GM18517 (cell line): ENCODE data around the gene RADIL.

Experiments
- ATAC-seq: cut with Tn5 transposase; IDR thresholded peaks from one replicate; pipeline ENCODE4 v1.9.1; 2021; ENCODE audit warnings: mild to moderate bottlenecking, moderate library complexity; ENCODE audit not compliant: unreplicated experiment

The RADIL gene

DNA sequence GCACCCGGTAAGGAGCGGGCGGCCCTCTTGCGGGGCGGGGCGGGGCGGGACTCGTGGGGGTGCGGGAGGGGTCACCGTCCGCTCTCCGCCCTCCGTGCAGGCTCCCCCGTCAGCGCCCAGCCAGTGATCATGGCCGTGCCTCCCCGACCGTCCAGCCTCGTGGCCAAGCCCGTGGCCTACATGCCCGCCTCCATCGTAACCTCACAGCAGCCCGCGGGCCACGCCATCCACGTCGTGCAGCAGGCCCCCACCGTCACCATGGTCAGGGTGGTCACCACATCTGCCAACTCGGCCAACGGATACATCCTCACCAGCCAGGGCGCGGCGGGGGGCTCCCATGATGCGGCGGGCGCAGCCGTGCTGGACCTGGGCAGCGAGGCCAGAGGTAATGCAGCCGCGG lies 124.3 kb downstream of the RADIL start:
- ATAC-seq = no peak

DNA sequence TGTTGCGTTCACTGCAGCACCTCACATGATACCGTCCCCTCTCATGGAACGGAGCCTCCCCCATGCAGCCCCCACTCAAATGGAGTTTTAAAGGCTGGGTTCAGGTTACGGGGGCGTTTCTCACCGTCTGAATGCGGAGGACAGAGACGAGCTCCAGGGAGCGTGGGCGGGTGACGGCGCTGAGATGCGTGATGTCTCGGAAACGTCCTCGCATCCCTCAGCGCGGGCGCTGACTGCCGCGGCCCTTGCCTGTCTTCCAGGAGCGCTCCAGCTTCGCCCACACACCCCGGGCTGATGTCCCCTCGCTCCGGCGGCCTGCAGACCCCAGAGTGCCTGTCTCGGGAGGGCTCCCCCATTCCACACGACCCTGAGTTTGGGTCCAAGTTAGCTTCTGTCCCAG lies 124.7 kb downstream of the RADIL start:
- no peak for ATAC-seq

DNA sequence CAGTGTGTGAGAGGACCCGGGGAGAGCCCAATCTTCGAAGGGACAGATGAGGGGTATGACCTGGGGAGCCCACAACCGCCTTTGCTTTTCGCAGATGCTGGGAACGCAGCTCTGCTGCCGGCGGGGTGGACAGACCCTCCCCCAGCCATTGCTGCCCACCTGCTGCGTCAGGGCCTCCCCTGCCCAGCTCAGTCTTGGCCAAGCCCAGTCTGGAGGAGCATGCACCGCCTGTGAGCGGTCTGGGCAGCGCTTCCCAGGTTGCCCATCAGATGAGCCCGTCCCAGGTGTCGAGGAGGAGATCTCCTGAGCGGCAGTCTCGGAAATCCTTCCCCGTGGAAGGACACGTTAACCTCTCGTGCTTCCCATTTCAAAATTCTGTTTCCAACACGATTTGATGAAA lies 125.4 kb downstream of the RADIL start:
- ATAC-seq = no peak

DNA sequence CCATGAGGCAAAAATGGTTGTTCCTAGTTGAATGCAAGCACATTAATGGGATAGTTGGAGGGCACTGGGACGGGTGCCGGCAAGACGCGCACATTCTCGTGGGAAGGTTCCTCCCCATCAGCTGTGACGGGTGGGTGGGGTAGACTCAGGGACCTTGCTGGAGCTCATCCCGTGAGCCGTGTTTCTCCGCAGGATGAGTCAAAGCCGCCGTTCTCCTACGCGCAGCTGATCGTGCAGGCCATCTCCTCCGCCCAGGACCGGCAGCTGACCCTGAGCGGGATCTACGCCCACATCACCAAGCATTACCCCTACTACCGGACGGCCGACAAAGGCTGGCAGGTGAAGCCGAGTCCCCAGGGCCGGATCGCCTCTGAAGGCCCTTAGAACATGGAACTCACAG lies 128.5 kb downstream of the RADIL start:
- ATAC-seq = no peak

DNA sequence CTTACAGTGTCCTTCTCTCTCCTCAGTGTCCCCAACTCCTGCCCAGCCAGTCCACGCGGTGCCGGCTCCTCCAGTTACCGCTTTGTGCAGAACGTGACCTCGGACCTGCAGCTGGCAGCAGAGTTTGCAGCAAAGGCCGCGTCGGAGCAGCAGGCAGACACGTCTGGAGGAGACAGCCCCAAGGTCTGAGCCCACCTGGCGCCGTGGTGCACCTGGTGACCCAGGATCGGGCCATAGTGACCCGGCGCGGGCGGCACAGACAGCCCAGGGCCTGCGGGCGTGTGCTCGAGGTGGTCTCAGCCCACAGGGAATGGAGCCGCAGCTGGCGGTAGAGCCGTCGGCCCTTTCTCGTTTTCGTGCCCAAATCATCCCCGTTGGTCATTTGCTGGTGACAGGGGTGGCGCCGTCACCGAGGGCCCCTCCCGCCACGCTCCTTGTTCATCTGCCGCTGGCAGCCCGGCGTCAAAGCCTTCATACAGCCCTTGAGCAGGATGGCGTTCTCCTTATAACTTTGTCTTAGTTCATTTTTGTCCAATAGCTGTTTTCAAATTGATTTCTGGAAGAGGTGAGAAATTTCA lies 129.0 kb downstream of the RADIL start:
- ATAC-seq = no peak

DNA sequence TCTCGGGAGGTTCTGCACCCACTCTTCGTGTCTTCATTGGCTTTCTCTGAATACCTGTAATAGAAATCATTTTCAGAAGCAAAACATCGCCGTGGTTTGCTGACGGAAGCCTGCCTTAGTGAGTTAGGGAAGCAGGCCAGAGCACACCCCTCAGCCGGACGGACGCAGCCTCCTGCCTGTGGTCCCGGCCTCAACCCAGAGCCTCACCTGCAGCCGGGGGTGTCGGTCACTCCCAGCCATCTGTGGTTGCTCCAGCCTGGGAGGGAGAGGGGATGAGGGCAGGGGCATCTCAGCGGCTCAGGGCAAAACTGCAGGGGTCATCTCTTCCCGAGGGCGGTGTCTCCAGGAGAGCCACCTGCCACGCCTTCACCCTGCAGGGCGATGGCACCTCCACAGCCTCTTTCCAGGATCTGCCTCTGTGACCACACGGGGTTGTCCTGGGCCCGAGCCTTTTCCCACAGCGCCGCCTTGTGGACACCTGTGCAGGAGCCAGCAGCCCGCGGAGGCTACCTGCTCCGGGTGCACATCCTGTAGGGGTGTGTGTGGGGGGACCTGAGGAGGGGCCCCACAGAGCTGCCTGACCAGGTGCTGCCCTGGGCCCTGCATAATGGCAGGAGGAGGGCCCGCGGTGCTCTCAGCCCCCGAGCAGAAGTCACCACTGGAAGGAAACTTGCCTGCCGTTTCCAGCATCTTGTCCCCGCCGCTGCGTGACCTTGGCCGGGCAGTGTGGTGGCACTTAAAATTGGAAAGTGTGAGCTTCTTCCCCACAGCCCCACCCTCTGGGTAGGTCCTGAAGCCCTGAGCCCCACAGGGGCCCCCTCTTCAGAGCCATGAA lies 129.7 kb downstream of the RADIL start:
- ATAC-seq = no peak

DNA sequence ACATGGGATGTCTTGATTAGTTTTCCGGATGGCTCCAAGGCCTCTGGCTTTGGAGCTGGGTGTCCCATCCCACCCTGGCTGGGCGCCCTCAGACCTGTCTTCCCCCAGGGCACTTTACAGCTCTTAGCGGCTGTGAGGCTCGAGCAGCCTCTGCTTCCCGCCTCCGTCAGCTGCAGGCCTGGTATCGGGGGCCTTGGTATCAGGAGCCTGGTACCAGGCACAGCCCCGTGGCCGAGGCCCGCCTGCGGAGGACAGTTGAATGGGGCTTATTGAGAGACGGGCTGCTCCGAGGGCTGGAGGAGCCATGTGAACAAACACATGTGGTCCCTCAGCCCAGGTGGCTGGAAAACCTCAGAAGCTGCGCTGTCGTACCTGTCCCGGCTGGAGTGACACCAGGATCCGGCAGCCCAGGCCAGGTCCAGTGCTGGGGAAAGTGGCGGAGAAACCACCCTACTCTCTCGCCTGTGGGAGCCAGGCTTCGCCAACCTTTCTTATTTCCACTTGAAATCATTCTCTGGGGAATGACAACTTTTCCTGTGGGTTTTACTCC lies 132.0 kb downstream of the RADIL start:
- no peak for ATAC-seq

DNA sequence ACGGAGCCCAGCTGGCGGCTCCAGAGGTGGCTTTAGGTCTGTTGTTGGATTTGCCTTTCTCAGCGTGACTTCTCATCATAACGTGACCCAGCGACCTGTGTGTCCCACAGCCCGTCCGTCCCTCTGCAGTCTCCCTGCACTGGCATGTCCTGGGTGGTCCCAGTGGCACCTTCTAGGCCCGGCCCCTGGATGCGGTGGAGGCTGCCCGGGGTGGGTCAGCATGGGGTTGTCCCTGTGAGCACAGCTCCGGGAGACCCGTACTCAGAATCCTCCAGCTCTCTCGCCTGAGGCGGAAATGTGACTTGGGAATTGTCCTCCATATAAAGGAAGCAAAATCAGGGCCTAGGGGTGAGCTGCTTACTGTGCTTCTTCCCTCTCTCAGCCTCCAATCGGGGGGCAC lies 133.7 kb downstream of the RADIL start:
- ATAC-seq = no peak

DNA sequence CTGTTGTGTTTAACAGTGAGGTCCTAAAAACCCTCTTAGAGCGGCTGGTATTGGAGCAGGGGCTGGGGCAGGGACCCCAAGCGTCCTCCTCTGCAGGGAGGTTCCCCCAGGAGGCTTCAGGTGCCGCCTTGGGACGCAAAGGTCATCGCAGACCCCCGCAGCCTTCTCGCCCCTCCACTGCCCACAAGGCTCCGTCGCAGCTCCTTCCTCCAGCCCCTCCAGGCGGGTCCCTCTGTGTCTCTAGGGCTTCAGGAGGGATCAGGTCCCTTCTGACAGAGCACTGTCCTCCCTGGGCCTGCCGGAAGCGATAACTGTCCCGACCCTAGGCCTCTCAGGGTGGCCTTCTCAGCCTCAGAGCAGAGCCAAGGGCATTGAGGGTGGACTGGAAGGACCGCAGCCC lies 134.2 kb downstream of the RADIL start:
- ATAC-seq = no peak
